ENCODE measurements around the gene CUBN. TPM values are rescaled to one million over a fixed set of nuclear protein-coding genes. Genes with fewer than 3 reads are reported as not detected.

Gene CUBN
- total RNA-seq, result 0.88 and 1.1 TPM in 2 replicates

GRCh38 chr10:17129741-17130140 is at the start of gene CUBN:
Gene CUBN, minus strand, starts transcription at chr10:17129811. Its CDS starts 46 bp downstream, at chr10:17129765.
- TF ChIP-seq CTCF (IDR thresholded peaks at IDR 0.05; ENCODE audit: extremely low read depth, low read depth, low read length), result no peak
- Histone ChIP-seq H3K9me3 (ENCODE audit: low read depth, low read length) (no peaks in the 10 kb centered on the region), H3K27me3 (ENCODE audit: insufficient read depth, low read length) (no peaks in the 10 kb centered on the region)

GRCh38 chr10:17179002-17179401 is 49.4 kb upstream of the CUBN start:
- H3K79me2 ChIP-seq (ENCODE audit: insufficient read depth, low read length), result no peaks in the 10 kb centered on the region

More at GRCh38 chr10:17129741-17130140, at the start of gene CUBN:
- Histone ChIP-seq H3K4me2 (ENCODE audit: insufficient read depth, low read length) (no peak within 1 kb of the TSS), H2AFZ (ENCODE audit: low read length) (no peak within 1 kb of the TSS), H4K20me1 (ENCODE audit: insufficient read depth, low read length) (no peaks in the 10 kb centered on the region), H3K4me1 (ENCODE audit: insufficient read depth, low read length) (no peaks in the 10 kb centered on the region), H3K27ac (ENCODE audit: low read depth, low read length) (no peak within 1 kb of the TSS), H3K36me3 (ENCODE audit: insufficient read depth, low read length) (no peaks in the 10 kb centered on the region), H3K79me2 (ENCODE audit: insufficient read depth, low read length) (no peaks in the 10 kb centered on the region), H3K4me3 (ENCODE audit: insufficient read depth, low read length) (no peak within 1 kb of the TSS)
- DNase-seq (ENCODE audit: insufficient read length, low spot score, missing footprints), result no peak

GRCh38 chr10:17178006-17178405 is 48.4 kb upstream of the CUBN start:
- Histone ChIP-seq H3K4me2 (ENCODE audit: insufficient read depth, low read length) (no peak overlapping the region), H2AFZ (ENCODE audit: low read length) (no peak overlapping the region), H3K9me3 (ENCODE audit: low read depth, low read length) (no peaks in the 10 kb centered on the region), H3K36me3 (ENCODE audit: insufficient read depth, low read length) (no peaks in the 10 kb centered on the region), H3K79me2 (ENCODE audit: insufficient read depth, low read length) (no peaks in the 10 kb centered on the region), H3K4me1 (ENCODE audit: insufficient read depth, low read length) (peaks cover 20% of the 10 kb centered on the region), H3K27me3 (ENCODE audit: insufficient read depth, low read length) (no peaks in the 10 kb centered on the region), H3K4me3 (ENCODE audit: insufficient read depth, low read length) (no peak overlapping the region), H3K27ac (ENCODE audit: low read depth, low read length) (no peak overlapping the region), H4K20me1 (ENCODE audit: insufficient read depth, low read length) (no peaks in the 10 kb centered on the region)
- TF ChIP-seq CTCF (IDR thresholded peaks at IDR 0.05; ENCODE audit: extremely low read depth, low read depth, low read length), result no peak
- no peak for DNase-seq (ENCODE audit: insufficient read length, low spot score, missing footprints)

More at GRCh38 chr10:17179002-17179401, 49.4 kb upstream of the CUBN start:
- H3K4me3 ChIP-seq (ENCODE audit: insufficient read depth, low read length), result no peak overlapping the region
- H3K4me1 ChIP-seq (ENCODE audit: insufficient read depth, low read length), result peaks cover 20% of the 10 kb centered on the region
- H3K4me2 ChIP-seq (ENCODE audit: insufficient read depth, low read length), result peak overlapping the region; percentile 25
- H4K20me1 ChIP-seq (ENCODE audit: insufficient read depth, low read length), result no peaks in the 10 kb centered on the region
- TF ChIP-seq CTCF (IDR thresholded peaks at IDR 0.05; ENCODE audit: extremely low read depth, low read depth, low read length), result no peak
- H3K9me3 ChIP-seq (ENCODE audit: low read depth, low read length), result no peaks in the 10 kb centered on the region
- H3K36me3 ChIP-seq (ENCODE audit: insufficient read depth, low read length), result no peaks in the 10 kb centered on the region
- H3K27ac ChIP-seq (ENCODE audit: low read depth, low read length), result no peak overlapping the region
- no peak overlapping the region for H2AFZ ChIP-seq (ENCODE audit: low read length)
- no peaks in the 10 kb centered on the region for H3K27me3 ChIP-seq (ENCODE audit: insufficient read depth, low read length)
- no peak for DNase-seq (ENCODE audit: insufficient read length, low spot score, missing footprints)

GRCh38 chr10:17177014-17177413 is 47.4 kb upstream of the CUBN start:
- Histone ChIP-seq H3K4me3 (ENCODE audit: insufficient read depth, low read length) (no peak overlapping the region), H3K79me2 (ENCODE audit: insufficient read depth, low read length) (no peaks in the 10 kb centered on the region), H4K20me1 (ENCODE audit: insufficient read depth, low read length) (no peaks in the 10 kb centered on the region), H3K27ac (ENCODE audit: low read depth, low read length) (no peak overlapping the region), H3K36me3 (ENCODE audit: insufficient read depth, low read length) (no peaks in the 10 kb centered on the region), H3K4me2 (ENCODE audit: insufficient read depth, low read length) (no peak overlapping the region), H3K4me1 (ENCODE audit: insufficient read depth, low read length) (peaks cover 20% of the 10 kb centered on the region), H3K27me3 (ENCODE audit: insufficient read depth, low read length) (no peaks in the 10 kb centered on the region), H3K9me3 (ENCODE audit: low read depth, low read length) (no peaks in the 10 kb centered on the region), H2AFZ (ENCODE audit: low read length) (no peak overlapping the region)
- DNase-seq (ENCODE audit: insufficient read length, low spot score, missing footprints), result no peak
- no peak for TF ChIP-seq CTCF (IDR thresholded peaks at IDR 0.05; ENCODE audit: extremely low read depth, low read depth, low read length)
